ENCODE measurements around the gene RUNX1. TPM values are rescaled to one million over a fixed set of nuclear protein-coding genes. Genes with fewer than 3 reads are reported as not detected.

The RUNX1 gene
- total and polyA plus RNA-seq, 2 of the 13 experiments (the other 11 are each of a cell fraction or from before 2014, with no cell fraction given): 5.4 to 6.4 TPM

DNA sequence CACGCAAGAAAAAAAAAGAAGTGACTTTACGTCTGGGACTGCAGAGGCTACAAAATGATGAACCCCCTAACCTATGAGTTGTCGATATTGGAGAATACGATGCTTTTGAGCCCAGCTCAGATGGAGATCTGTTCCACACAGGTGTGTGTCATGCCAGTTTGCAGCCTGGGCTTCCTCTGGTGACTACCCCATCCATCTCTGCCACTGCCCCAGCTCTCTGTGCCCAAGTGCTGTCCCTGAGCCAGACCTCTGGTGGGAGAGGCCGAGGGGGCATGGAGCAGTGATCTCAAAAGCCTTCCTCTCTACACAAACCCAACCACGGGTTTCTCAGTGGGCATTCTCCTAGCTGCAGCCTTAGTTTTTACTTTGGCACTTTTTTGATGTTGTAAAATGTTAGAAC lies 239.3 kb downstream of the RUNX1 start:
- WGBS (ENCODE audit: low lambda C conversion rate): 97% methylated on average over 6 of the region's 6 CpGs
- Histone ChIP-seq H3K4me1 (ENCODE audit: insufficient read depth, low read length) (peaks cover 51% of the 10 kb centered on the region), H3K4me2 (ENCODE audit: low read depth, low read length) (no peak overlapping the region), H3K79me2 (ENCODE audit: insufficient read depth, low read length) (no peaks in the 10 kb centered on the region), H3K9me3 (ENCODE audit: low read length) (peaks cover 9% of the 10 kb centered on the region), H3K4me3 (replicated peaks in 1 of 3; ENCODE audit: insufficient read depth in 1 of 3, low read depth in 2 of 3, low read length in 3 of 3) (no peak overlapping the region), H2AFZ (ENCODE audit: low read length) (no peak overlapping the region), H3K36me3 (replicated peaks in 1 of 2; ENCODE audit: control insufficient read depth in 1 of 2, insufficient read depth in 2 of 2, low read length in 2 of 2) (peaks cover 12 to 47% of the 10 kb centered on the region in 2 experiments; a peak in 4 of 5 replicates), H4K20me1 (ENCODE audit: insufficient read depth, low read length) (no peaks in the 10 kb centered on the region), H3K27me3 (ENCODE audit: control insufficient read depth in 1 of 2, insufficient read depth in 2 of 2, low read length in 2 of 2) (no peaks in the 10 kb centered on the region), H3K9ac (ENCODE audit: insufficient read depth, low read depth, low read length) (no peak overlapping the region), H3K27ac (ENCODE audit: extremely low read length, insufficient read depth, low read length) (no peak overlapping the region)
- no peak for FAIRE-seq
- no peak for DNase-seq (ENCODE audit: low spot score)
- CTCF ChIA-PET (ENCODE audit: low intra/inter-chr PET ratio, low total read pairs): no interaction called here
- no peak for ATAC-seq
- POLR2A ChIA-PET: interaction anchor here (1.9 to 3.2 kb wide), 3 partner anchors 8 to 79 kb away, joined by 6 to 27 read pairs (median 8); no protein-coding TSS in a partner anchor
- in situ Hi-C loops (cut with HindIII; ENCODE audit: extremely low pct_ligation_motif_present, low pct_unique_long_range_greater_than_20kb): no loop called here
- TF ChIP-seq BRCA1 (CRISPR knock-in tag; IDR thresholded peaks at IDR 0.05) (no peak), FOXP1 (IDR thresholded peaks at IDR 0.05) (no peak), FOXP1 (CRISPR knock-in tag; IDR thresholded peaks at IDR 0.05) (no peak), HDAC1 (CRISPR knock-in tag; IDR thresholded peaks at IDR 0.05) (no peak), KDM1A (CRISPR knock-in tag; IDR thresholded peaks at IDR 0.05) (no peak), ZNF891 (CRISPR knock-in tag; IDR thresholded peaks at IDR 0.05) (no peak), ZFP82 (CRISPR knock-in tag; IDR thresholded peaks at IDR 0.05; ENCODE audit: borderline replicate concordance) (no peak), NR2F1 (CRISPR knock-in tag; IDR thresholded peaks at IDR 0.05) (no peak), PCBP1 (IDR thresholded peaks at IDR 0.05; ENCODE audit: borderline replicate concordance, low read depth, low read length) (no peak), CC2D1A (CRISPR knock-in tag; IDR thresholded peaks at IDR 0.05) (no peak), ZNF451 (CRISPR knock-in tag; IDR thresholded peaks at IDR 0.05) (no peak)
- TF ChIP-seq, protein P1, sequence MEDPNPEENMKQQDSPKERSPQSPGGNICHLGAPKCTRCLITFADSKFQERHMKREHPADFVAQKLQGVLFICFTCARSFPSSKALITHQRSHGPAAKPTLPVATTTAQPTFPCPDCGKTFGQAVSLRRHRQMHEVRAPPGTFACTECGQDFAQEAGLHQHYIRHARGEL (CRISPR knock-in tag; IDR thresholded peaks at IDR 0.05): no peak
- TF ChIP-seq, protein P2, sequence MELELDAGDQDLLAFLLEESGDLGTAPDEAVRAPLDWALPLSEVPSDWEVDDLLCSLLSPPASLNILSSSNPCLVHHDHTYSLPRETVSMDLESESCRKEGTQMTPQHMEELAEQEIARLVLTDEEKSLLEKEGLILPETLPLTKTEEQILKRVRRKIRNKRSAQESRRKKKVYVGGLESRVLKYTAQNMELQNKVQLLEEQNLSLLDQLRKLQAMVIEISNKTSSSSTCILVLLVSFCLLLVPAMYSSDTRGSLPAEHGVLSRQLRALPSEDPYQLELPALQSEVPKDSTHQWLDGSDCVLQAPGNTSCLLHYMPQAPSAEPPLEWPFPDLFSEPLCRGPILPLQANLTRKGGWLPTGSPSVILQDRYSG (CRISPR knock-in tag; IDR thresholded peaks at IDR 0.05): no peak
- intact Hi-C loops (cut with micrococcal nuclease; ENCODE audit: unreplicated experiment): no loop called here
- BruUV-seq (replicated peaks): no TSS peak

Data from HepG2 (cell line).